Smooth muscle cell (in vitro differentiated cells): ENCODE data around the gene ZBTB16. TPM values are rescaled to one million over a fixed set of nuclear protein-coding genes. Genes with fewer than 3 reads are reported as not detected.

Source experiments
- DNase-seq: peaks from one replicate; lab custom pipeline; 2025; ENCODE audit not compliant: unreplicated experiment; lab: John Stamatoyannopoulos, UW
- H2AFZ ChIP-seq: fragments of 200-600 bp; sonication (generic); 2 replicates; pipeline ENCODE4 v1.6.0; 2016; ENCODE audit warnings: antibody characterized with exemption, low read depth, mild to moderate bottlenecking
- H3F3A ChIP-seq: fragments of 200-600 bp; sonication (generic); 2 replicates; pipeline ENCODE4 v1.6.0; 2017; ENCODE audit warnings: antibody characterized with exemption, low read depth
- H3K27ac ChIP-seq: fragments of 200-600 bp; sonication (generic); 2 replicates; pipeline ENCODE4 v1.5.1; 2016; ENCODE audit warnings: low read depth, mild to moderate bottlenecking
- H3K27me3 ChIP-seq: fragments of 200-600 bp; sonication (generic); 2 replicates; pipeline ENCODE4 v1.6.1; 2016; ENCODE audit warnings: low read depth, mild to moderate bottlenecking
- H3K36me3 ChIP-seq: fragments of 200-600 bp; sonication (generic); 2 replicates; pipeline ENCODE4 v1.5.1; 2016; ENCODE audit warnings: low read depth
- H3K4me1 ChIP-seq: fragments of 200-600 bp; sonication (generic); 2 replicates; pipeline ENCODE4 v1.5.1; 2016; ENCODE audit warnings: low read depth
- H3K4me2 ChIP-seq: fragments of 200-600 bp; sonication (generic); 2 replicates; pipeline ENCODE4 v1.6.0; 2016; ENCODE audit warnings: mild to moderate bottlenecking
- H3K4me3 ChIP-seq: fragments of 200-600 bp; sonication (generic); 2 replicates; pipeline ENCODE4 v1.5.1; 2016; ENCODE audit warnings: mild to moderate bottlenecking
- H3K79me2 ChIP-seq: fragments of 200-600 bp; sonication (generic); 2 replicates; pipeline ENCODE4 v1.6.0; 2016; ENCODE audit warnings: low read depth, mild to moderate bottlenecking
- H3K9ac ChIP-seq: fragments of 200-600 bp; sonication (generic); 2 replicates; pipeline ENCODE4 v1.6.0; 2016; ENCODE audit warnings: low read depth
- H3K9me3 ChIP-seq: fragments of 200-600 bp; sonication (generic); replicated peaks from 2 replicates; pipeline ENCODE4 v1.5.1; 2016; ENCODE audit warnings: low read depth
- H4K20me1 ChIP-seq: fragments of 200-600 bp; sonication (generic); 2 replicates; pipeline ENCODE4 v1.6.0; 2016; ENCODE audit warnings: low read depth
- WGBS: methylation state at CpG from one replicate; pipeline ENCODE4 v1.1.7; 2016; ENCODE audit warnings: low lambda C conversion rate; 5-methylcytosine and 5-hydroxymethylcytosine counted together
- polyA plus RNA-seq: library from polyadenylated mRNA; unstranded; fragments of >200 nt; fragmentation: Nextera tagmentation; extraction: Ambion mirVana; gene quantifications from 2 replicates; pipeline ENCODE4 v1.2.1, GENCODE V29; 2016
- total RNA-seq: library from RNA; depleted of rRNA; stranded (reverse); fragments of >200 nt; gene quantifications from 2 replicates; pipeline ENCODE4 v1.2.3, GENCODE V29; 2014
- TF ChIP-seq, protein P1 (sequence below): fragments of 200-600 bp; sonication (generic); IDR thresholded peaks from 2 replicates; pipeline ENCODE4 v1.5.1; 2017; ENCODE audit warnings: borderline replicate concordance, mild to moderate bottlenecking, antibody characterized with exemption; ENCODE audit not compliant: insufficient read depth, poor library complexity, severe bottlenecking

The ZBTB16 gene
- total and polyA plus RNA-seq, 2 experiments from 2014 or later = not detected

DNA sequence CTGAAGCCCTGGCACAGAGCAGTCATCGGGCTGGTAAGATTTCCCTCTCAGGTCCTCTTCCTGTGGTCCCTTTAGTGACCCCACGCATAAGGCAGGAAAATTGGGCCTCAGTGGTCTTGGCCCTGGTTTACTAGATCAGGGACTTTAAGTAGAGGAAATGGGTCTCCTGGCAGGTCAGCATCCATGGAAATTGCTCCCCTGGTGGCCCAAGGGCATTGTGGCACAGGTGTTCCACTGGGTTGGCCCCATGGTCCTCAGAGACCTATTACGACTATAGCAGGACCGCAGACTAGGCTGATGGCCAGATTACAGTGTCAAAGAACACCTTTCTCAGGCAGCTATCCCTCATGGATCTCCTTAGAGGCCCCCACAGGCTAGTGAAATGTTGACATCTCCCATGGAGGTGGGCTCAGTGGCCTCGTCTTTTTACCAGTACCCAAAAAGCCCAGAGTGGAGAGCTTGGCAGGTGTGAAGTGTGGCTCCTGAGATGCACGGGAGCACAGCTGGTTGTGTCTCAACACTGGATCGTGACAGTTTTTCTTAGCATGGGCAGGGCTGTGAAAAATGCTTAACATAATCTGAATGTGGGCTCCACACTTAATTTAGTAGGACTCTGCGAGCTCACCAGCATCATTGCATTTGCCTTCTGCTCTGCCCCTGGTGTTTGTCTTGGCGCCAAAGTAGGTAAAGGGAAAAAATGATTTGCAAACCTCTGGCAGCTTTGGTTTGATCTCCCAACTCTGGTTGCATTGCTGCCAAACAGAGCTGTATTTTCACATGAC lies 74.2 kb downstream of the ZBTB16 start:
- H3K27ac ChIP-seq = no peak overlapping the region
- TF ChIP-seq, protein P1, sequence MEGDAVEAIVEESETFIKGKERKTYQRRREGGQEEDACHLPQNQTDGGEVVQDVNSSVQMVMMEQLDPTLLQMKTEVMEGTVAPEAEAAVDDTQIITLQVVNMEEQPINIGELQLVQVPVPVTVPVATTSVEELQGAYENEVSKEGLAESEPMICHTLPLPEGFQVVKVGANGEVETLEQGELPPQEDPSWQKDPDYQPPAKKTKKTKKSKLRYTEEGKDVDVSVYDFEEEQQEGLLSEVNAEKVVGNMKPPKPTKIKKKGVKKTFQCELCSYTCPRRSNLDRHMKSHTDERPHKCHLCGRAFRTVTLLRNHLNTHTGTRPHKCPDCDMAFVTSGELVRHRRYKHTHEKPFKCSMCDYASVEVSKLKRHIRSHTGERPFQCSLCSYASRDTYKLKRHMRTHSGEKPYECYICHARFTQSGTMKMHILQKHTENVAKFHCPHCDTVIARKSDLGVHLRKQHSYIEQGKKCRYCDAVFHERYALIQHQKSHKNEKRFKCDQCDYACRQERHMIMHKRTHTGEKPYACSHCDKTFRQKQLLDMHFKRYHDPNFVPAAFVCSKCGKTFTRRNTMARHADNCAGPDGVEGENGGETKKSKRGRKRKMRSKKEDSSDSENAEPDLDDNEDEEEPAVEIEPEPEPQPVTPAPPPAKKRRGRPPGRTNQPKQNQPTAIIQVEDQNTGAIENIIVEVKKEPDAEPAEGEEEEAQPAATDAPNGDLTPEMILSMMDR = no peak
- no peak overlapping the region for H3K9ac ChIP-seq
- no peaks in the 10 kb centered on the region for H3F3A ChIP-seq
- H3K9me3 ChIP-seq = no peaks in the 10 kb centered on the region
- H3K36me3 ChIP-seq = no peaks in the 10 kb centered on the region
- 99% methylated on average over 9 of the region's 9 CpGs for WGBS
- H3K79me2 ChIP-seq = no peaks in the 10 kb centered on the region
- no peaks in the 10 kb centered on the region for H3K27me3 ChIP-seq
- DNase-seq = no peak
- H2AFZ ChIP-seq = no peak overlapping the region
- no peak overlapping the region for H3K4me2 ChIP-seq
- H3K4me3 ChIP-seq = no peak overlapping the region
- H4K20me1 ChIP-seq = no peaks in the 10 kb centered on the region
- H3K4me1 ChIP-seq = peaks cover 22% of the 10 kb centered on the region

DNA sequence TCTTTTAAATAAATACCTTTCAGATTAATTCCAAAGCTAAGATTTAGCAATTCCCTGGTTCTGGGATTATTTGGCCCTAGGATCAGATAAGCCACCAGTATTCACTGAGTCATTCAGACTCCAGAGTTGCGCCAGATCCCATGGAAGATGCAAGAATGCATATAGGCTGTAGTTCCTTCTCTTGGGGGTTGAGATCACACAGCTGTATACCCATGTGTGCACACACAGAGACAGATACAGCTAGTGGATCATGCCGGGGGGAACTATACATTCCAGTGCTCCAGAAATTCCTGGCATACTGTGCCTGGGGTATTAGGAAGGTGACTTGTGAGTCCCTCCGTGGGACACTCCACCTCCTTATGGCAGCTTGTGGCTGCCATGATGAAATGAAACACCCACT lies 75.4 kb downstream of the ZBTB16 start:
- H3K27me3 ChIP-seq = no peaks in the 10 kb centered on the region
- H3F3A ChIP-seq = no peaks in the 10 kb centered on the region
- H3K9me3 ChIP-seq = no peaks in the 10 kb centered on the region
- DNase-seq = no peak
- H3K9ac ChIP-seq = no peak overlapping the region
- WGBS = 24% methylated on average over 3 of the region's 3 CpGs
- H3K36me3 ChIP-seq = no peaks in the 10 kb centered on the region
- TF ChIP-seq, protein P1 = no peak
- H3K4me2 ChIP-seq = no peak overlapping the region
- peaks cover 19% of the 10 kb centered on the region for H3K4me1 ChIP-seq
- no peak overlapping the region for H3K4me3 ChIP-seq
- H3K27ac ChIP-seq = peak overlapping the region; percentile 54
- H2AFZ ChIP-seq = no peak overlapping the region
- H3K79me2 ChIP-seq = no peaks in the 10 kb centered on the region
- H4K20me1 ChIP-seq = no peaks in the 10 kb centered on the region

DNA sequence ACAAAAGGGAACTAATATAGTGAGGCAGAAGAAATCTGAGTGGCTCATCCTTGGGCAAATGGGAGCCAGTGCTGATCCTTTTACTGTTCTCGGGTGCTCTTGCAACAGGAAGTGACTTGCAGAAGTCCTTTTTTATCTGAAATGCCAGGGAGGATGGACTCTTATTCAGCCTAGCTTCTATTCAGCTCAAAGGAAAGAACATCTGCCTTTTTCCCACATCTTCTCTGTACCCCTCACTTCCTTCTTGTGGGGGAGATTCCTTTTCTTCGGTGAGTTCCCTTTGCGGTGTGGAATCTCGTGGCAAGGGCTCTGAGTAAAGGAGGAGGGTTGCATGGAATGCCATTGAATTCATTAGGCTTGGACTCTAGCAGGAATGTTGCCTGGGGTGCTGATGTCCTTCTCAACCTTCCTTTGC lies 76.2 kb downstream of the ZBTB16 start:
- Histone ChIP-seq H4K20me1 (no peaks in the 10 kb centered on the region), H3K9ac (no peak overlapping the region), H3F3A (no peaks in the 10 kb centered on the region), H3K4me3 (no peak overlapping the region), H3K79me2 (no peaks in the 10 kb centered on the region), H3K27me3 (no peaks in the 10 kb centered on the region), H3K27ac (peak overlapping the region; percentile 54), H2AFZ (no peak overlapping the region), H3K4me2 (peak overlapping the region; percentile 30), H3K4me1 (peaks cover 15% of the 10 kb centered on the region), H3K36me3 (no peaks in the 10 kb centered on the region), H3K9me3 (no peaks in the 10 kb centered on the region)
- no peak for DNase-seq
- TF ChIP-seq, protein P1 = no peak
- WGBS = 9% methylated on average over 4 of the region's 4 CpGs
